ENCODE measurements around the gene GAPT.

GRCh38 chr5:58491216-58491892 lies at the start of gene GAPT:
- TF ChIP-seq CTCF (optimal IDR thresholded peaks at IDR 0.05 in 1 of 3, IDR thresholded peaks at IDR 0.05 in 1 of 3, conservative IDR thresholded peaks at IDR 0.05 in 1 of 3; ENCODE audit: extremely low read depth in 1 of 3, insufficient read depth in 2 of 3, low read length in 3 of 3) = no peak
- TF ChIP-seq EZH2 (IDR thresholded peaks at IDR 0.05; ENCODE audit: low read length) = no peak

All from keratinocyte (primary cell).